Dendritic cell treated with granulocyte-macrophage colony-stimulating factor and Interleukin-4, amounts not matched to agents 40 ng/mL and 50 ng/mL, for 4 days (primary cell): ENCODE data around the gene SOD3.

Experiments
- H3K27ac Mint-ChIP-seq: one replicate; pipeline ENCODE4 v1.8.0; 2022; ENCODE audit warnings: mild to moderate bottlenecking, mixed read lengths
- H3K27me3 Mint-ChIP-seq: one replicate; pipeline ENCODE4 v1.8.0; 2022; ENCODE audit warnings: mild to moderate bottlenecking, mixed read lengths
- H3K36me3 Mint-ChIP-seq: one replicate; pipeline ENCODE4 v1.8.0; 2022; ENCODE audit warnings: low read depth, mixed read lengths
- H3K4me1 Mint-ChIP-seq: one replicate; pipeline ENCODE4 v1.8.0; 2022; ENCODE audit warnings: low read depth, mixed read lengths
- H3K4me3 Mint-ChIP-seq: one replicate; pipeline ENCODE4 v1.8.0; 2022; ENCODE audit warnings: mild to moderate bottlenecking, moderate library complexity, mixed read lengths
- H3K9me3 Mint-ChIP-seq: one replicate; pipeline ENCODE4 v1.8.0; 2022; ENCODE audit warnings: mixed read lengths
- intact Hi-C: fragments of 100-400 bp; cut with micrococcal nuclease; formaldehyde crosslinking; loops from one replicate; pipeline ENCODE4 v1.15.0; 2022

SOD3 gene

DNA sequence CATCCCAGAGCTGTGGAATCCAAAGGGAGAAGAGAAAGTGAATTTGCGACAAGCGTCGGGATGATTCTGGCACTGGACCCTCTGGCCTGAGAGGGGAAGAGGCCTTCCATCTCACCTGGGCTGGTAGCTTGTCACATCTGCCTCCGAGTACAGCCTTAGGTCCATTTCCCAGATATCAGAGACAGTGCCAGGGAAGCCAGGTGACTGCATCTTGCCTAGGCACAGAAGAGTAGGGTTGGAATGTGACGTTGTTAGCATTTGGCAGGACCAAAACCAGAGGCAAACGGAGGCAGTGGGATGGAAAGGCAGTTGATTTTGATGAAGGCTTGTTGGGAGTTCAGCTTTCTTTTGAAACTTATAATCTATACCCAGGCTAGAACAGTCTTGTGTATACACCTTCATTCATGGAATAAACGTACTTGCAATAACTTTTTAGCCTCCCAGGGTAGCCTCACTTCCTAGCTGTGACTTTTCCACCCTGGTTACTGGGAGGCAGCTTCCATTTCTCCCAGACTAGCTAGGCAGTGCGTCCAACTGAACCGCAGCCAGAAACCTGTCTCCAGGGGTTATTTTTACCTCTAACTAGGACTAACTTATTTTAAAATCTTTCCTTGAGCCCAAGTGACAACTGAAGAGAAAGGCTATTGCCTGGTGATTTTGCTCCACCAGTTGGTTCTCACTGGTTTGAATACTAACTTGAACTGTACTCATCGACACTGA, 5.9 kb downstream of the SOD3 start:
- intact Hi-C loops: no loop called here
- H3K9me3 Mint-ChIP-seq: no peaks in the 10 kb centered on the region
- H3K27me3 Mint-ChIP-seq: peaks cover 55% of the 10 kb centered on the region
- no peaks in the 10 kb centered on the region for H3K36me3 Mint-ChIP-seq
- no peak overlapping the region for H3K27ac Mint-ChIP-seq
- H3K4me3 Mint-ChIP-seq: no peak overlapping the region
- H3K4me1 Mint-ChIP-seq: peaks cover 10% of the 10 kb centered on the region

GRCh38 chr4:24802648-24803047, 7.3 kb downstream of the SOD3 start:
- H3K36me3 Mint-ChIP-seq: peaks cover 8% of the 10 kb centered on the region
- no peaks in the 10 kb centered on the region for H3K9me3 Mint-ChIP-seq
- peaks cover 10% of the 10 kb centered on the region for H3K4me1 Mint-ChIP-seq
- no peak overlapping the region for H3K4me3 Mint-ChIP-seq
- no peak overlapping the region for H3K27ac Mint-ChIP-seq
- intact Hi-C loops: no loop called here
- H3K27me3 Mint-ChIP-seq: peaks cover 45% of the 10 kb centered on the region

DNA sequence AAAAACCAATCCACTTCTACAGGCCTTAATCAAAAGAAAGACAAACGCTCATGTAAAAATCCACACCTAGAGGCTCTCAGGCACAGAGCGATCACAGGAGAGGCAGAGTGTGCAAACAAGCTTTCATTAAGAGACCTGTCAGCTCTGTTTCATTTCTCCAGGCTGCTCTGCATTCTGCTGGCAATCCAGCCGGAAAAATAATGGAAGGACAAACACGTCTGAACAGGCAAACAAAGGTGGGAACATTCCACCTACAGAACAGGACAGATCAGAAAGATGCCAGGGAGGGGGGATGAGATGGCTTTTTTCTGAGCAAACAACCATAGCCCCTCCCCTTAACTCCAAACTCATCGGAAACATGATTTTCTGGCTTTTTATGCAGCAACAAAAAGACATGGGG, 9.7 kb downstream of the SOD3 start:
- peaks cover 9% of the 10 kb centered on the region for H3K4me1 Mint-ChIP-seq
- H3K27ac Mint-ChIP-seq: no peak overlapping the region
- no peaks in the 10 kb centered on the region for H3K9me3 Mint-ChIP-seq
- H3K4me3 Mint-ChIP-seq: no peak overlapping the region
- intact Hi-C loops: no loop called here
- H3K36me3 Mint-ChIP-seq: peaks cover 21% of the 10 kb centered on the region
- H3K27me3 Mint-ChIP-seq: peaks cover 23% of the 10 kb centered on the region

- H3K4me3 Mint-ChIP-seq: no peak overlapping the region
- H3K9me3 Mint-ChIP-seq: no peaks in the 10 kb centered on the region
- intact Hi-C loops: no loop called here
- H3K4me1 Mint-ChIP-seq: peaks cover 5% of the 10 kb centered on the region
- peaks cover 21% of the 10 kb centered on the region for H3K36me3 Mint-ChIP-seq
- no peak overlapping the region for H3K27ac Mint-ChIP-seq
- H3K27me3 Mint-ChIP-seq: peaks cover 19% of the 10 kb centered on the region
Observed at GRCh38 chr4:24805566-24805965, 10.2 kb downstream of the SOD3 start.

DNA sequence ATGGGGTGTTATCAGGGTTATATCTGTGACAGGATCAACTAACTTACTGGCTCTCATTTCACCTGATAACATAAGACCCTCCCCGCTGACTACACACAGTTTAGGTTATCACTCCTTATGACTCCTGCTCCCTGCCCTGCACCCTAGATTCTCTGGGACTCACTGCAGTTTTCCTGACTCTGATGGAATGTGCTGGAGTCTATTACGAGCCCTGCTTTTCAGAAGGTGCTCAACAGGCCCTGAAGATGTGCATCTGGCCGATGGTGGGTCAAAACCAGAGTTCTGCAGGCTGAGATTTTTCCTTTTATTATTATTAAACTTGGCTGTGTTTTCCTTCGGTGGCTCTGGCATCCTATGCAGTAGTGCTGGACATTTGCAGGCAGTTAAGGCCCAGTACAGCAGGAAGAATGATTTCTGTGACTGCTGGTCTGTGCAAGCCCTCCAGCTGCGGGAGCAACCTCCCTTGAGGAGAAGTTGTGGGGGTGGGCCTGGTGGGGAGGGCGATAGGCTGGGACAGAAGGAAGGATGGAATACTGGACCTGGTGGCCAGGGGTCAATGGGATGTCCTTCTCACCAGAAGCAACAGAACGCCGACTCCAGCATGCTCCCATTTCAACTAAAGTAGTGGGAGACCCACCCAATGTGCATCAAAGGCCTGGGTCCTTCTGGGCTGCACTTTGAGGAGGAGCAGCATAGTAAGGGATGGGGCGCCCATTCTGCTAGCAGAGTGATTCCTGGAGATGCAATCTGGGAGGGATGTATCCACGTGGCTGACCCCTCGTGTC, 11.0 kb downstream of the SOD3 start:
- H3K9me3 Mint-ChIP-seq: no peaks in the 10 kb centered on the region
- H3K4me3 Mint-ChIP-seq: no peak overlapping the region
- intact Hi-C loops: no loop called here
- H3K27ac Mint-ChIP-seq: no peak overlapping the region
- H3K27me3 Mint-ChIP-seq: peaks cover 10% of the 10 kb centered on the region
- H3K4me1 Mint-ChIP-seq: peaks cover 5% of the 10 kb centered on the region
- peaks cover 21% of the 10 kb centered on the region for H3K36me3 Mint-ChIP-seq

DNA sequence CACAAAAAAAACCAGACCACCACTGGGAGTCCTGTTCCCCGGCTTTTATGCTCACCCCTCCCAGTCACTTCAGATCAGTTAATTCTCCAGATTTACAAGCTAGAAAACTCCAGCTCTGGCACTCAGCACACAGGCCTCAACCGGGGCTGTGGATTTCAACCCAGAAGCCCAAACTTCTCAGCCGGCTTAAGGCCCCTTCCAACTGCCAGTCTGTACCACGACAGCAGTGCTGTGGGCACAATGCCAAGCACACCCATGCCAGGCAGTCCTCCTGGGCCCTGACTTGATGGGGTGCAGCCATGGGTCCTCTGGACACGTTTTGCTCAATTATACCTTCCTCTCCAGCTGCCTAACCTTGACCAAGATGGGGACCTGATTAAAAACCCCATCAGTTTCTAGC, 12.2 kb downstream of the SOD3 start:
- peaks cover 2% of the 10 kb centered on the region for H3K27me3 Mint-ChIP-seq
- intact Hi-C loops: no loop called here
- H3K9me3 Mint-ChIP-seq: peaks cover 6% of the 10 kb centered on the region
- H3K27ac Mint-ChIP-seq: no peak overlapping the region
- peaks cover 28% of the 10 kb centered on the region for H3K36me3 Mint-ChIP-seq
- H3K4me3 Mint-ChIP-seq: no peak overlapping the region
- no peaks in the 10 kb centered on the region for H3K4me1 Mint-ChIP-seq

- no peak overlapping the region for H3K27ac Mint-ChIP-seq
- peaks cover 30% of the 10 kb centered on the region for H3K36me3 Mint-ChIP-seq
- intact Hi-C loops: no loop called here
- peaks cover 9% of the 10 kb centered on the region for H3K9me3 Mint-ChIP-seq
- H3K27me3 Mint-ChIP-seq: no peaks in the 10 kb centered on the region
- H3K4me1 Mint-ChIP-seq: no peaks in the 10 kb centered on the region
- no peak overlapping the region for H3K4me3 Mint-ChIP-seq
Observed at GRCh38 chr4:24808261-24808660, 12.9 kb downstream of the SOD3 start.

DNA sequence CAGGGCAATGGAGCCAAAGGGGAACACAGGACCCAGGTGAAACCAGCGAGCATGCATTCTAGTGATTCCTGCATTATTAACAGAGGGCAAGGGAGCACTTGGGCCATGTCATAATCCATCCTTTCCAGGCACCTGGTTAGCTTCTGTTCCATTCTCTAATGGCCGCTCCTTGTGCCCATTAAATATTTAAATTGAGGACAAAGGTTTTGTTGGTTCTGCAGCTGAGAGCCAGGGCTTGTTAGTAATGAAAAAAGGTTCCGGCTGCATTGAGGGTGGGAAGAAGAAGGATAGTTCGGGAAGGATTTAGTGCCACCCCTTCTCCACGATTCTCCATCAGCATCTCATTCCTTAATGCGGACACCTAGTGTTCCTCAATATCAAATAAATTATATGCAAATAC, 13.6 kb downstream of the SOD3 start:
- Mint-ChIP-seq H3K36me3 (peaks cover 30% of the 10 kb centered on the region), H3K4me1 (no peaks in the 10 kb centered on the region)

GRCh38 chr4:24809376-24809775, 14.0 kb downstream of the SOD3 start:
- intact Hi-C loops: no loop called here
- no peak overlapping the region for H3K27ac Mint-ChIP-seq
- H3K9me3 Mint-ChIP-seq: peaks cover 9% of the 10 kb centered on the region
- peaks cover 30% of the 10 kb centered on the region for H3K36me3 Mint-ChIP-seq
- H3K4me3 Mint-ChIP-seq: no peak overlapping the region
- no peaks in the 10 kb centered on the region for H3K27me3 Mint-ChIP-seq
- no peaks in the 10 kb centered on the region for H3K4me1 Mint-ChIP-seq

More for the DNA sequence above, 13.6 kb downstream of the SOD3 start:
- Mint-ChIP-seq H3K27me3 (no peaks in the 10 kb centered on the region), H3K9me3 (peaks cover 9% of the 10 kb centered on the region), H3K4me3 (no peak overlapping the region), H3K27ac (no peak overlapping the region)
- intact Hi-C loops: no loop called here

GRCh38 chr4:24809815-24810405, 14.5 kb downstream of the SOD3 start:
- H3K27ac Mint-ChIP-seq: no peak overlapping the region

DNA sequence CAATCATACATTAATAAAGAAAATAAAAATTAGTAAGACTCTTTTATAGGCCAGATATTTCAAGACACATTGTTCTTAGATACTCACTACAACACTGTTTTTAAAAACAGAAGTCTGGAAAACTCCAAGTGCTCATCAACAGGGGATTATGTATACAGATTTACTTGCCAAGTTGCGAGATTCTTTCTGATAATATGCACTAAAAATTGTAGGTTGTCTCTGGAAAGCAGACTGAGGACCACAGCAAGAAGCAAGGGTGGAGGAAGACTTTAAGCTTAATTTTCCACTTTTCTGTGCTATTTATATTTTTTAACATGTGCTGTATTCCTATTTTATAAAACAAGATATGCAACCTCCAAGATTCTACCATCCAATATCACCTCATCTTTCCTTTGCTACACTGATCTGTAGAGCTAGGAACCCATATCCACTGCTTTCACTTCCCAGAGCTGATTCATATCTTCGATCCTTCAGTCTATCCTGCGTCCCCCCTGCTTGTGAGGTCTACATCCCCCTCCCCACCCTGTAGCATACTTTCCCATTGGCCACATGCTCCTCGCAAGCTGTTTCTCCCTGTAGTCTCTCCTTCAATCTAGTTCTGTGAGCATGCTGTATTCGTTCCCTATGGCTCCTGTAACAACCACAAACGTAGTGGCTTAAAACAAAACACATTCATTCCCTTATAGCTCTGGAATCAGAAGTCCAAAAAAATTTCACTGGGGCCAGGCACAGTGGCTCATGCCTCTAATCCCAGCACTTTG, 15.7 kb downstream of the SOD3 start:
- Mint-ChIP-seq H3K9me3 (peaks cover 9% of the 10 kb centered on the region), H3K4me3 (no peak overlapping the region), H3K4me1 (no peaks in the 10 kb centered on the region), H3K27me3 (no peaks in the 10 kb centered on the region), H3K36me3 (peaks cover 30% of the 10 kb centered on the region), H3K27ac (no peak overlapping the region)
- intact Hi-C loops: no loop called here

More at GRCh38 chr4:24809815-24810405, 14.5 kb downstream of the SOD3 start:
- intact Hi-C loops: no loop called here
- Mint-ChIP-seq H3K9me3 (peaks cover 9% of the 10 kb centered on the region), H3K27me3 (no peaks in the 10 kb centered on the region), H3K36me3 (peaks cover 30% of the 10 kb centered on the region), H3K4me3 (no peak overlapping the region), H3K4me1 (no peaks in the 10 kb centered on the region)

GRCh38 chr4:24813732-24814131, 18.4 kb downstream of the SOD3 start:
- peaks cover 9% of the 10 kb centered on the region for H3K9me3 Mint-ChIP-seq
- no peak overlapping the region for H3K4me3 Mint-ChIP-seq
- H3K4me1 Mint-ChIP-seq: peaks cover 5% of the 10 kb centered on the region
- intact Hi-C loops: no loop called here
- H3K27me3 Mint-ChIP-seq: no peaks in the 10 kb centered on the region
- peaks cover 31% of the 10 kb centered on the region for H3K36me3 Mint-ChIP-seq
- no peak overlapping the region for H3K27ac Mint-ChIP-seq

DNA sequence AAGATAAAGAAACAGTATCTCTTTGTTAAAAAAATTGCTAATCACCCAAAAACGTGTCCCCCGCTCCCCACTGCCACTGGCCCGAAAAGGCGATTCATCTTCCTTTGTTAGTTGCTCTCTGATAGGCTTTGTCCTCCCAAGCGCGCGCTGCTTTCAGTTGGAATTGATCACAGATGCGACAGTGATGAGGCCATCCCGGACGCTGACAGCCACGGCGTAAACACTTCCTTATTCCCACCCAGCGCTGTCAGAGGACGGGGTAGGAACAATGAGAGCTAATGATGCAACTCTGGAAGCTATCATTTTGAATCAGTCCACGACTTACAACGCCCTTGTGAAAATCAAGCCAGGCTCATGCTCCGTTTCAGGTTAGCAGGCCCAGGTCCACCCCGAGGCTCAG, 21.4 kb downstream of the SOD3 start:
- H3K27ac Mint-ChIP-seq: no peak overlapping the region
- H3K4me1 Mint-ChIP-seq: peaks cover 22% of the 10 kb centered on the region
- intact Hi-C loops: no loop called here
- H3K4me3 Mint-ChIP-seq: no peak overlapping the region
- H3K9me3 Mint-ChIP-seq: peaks cover 9% of the 10 kb centered on the region
- peaks cover 50% of the 10 kb centered on the region for H3K36me3 Mint-ChIP-seq
- no peaks in the 10 kb centered on the region for H3K27me3 Mint-ChIP-seq

DNA sequence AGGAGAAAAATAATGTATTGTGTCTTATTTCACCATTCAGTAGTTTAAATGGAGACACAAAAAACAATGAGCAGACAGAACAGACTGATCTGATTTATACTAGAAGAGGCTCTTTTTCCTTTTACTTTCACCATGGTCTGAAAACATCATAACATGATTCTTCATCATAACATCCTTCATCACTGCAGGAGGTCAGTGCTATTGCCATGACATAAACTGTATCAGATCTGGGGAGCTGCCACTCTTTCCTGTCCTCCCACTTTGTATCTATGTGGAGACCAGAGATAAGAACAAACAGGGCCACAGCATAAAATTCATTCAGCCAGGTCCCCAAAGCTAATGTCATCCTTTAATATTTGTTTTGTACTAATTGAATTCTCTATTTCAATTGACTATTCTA, 25.2 kb downstream of the SOD3 start:
- Mint-ChIP-seq H3K36me3 (peaks cover 45% of the 10 kb centered on the region), H3K27me3 (no peaks in the 10 kb centered on the region), H3K9me3 (no peaks in the 10 kb centered on the region), H3K4me1 (peaks cover 22% of the 10 kb centered on the region), H3K4me3 (no peak overlapping the region), H3K27ac (no peak overlapping the region)
- intact Hi-C loops: no loop called here
